Neural crest cell (in vitro differentiated cells): Measurements from ENCODE around the gene DNAJB1. TPM values are rescaled to one million over a fixed set of nuclear protein-coding genes. Genes with fewer than 3 reads are reported as not detected.
A peak's percentile ranks its signal among the peaks of the same experiment; 100 is the strongest.
"Not testable (repeated sequence)": the region's sequence is repeated elsewhere in the genome, so short reads cannot be mapped to it uniquely, and the experiment has no call there.

Source experiments
- DNase-seq: peaks from one replicate; pipeline ENCODE4 v3.0.0; 2021; ENCODE audit warnings: low read depth, mixed read lengths, low spot score
- H3K27ac Mint-ChIP-seq: one replicate; pipeline ENCODE4 v1.8.0; 2021; ENCODE audit warnings: mild to moderate bottlenecking, mixed read lengths; ENCODE audit not compliant: unreplicated experiment
- H3K27me3 Mint-ChIP-seq: 2 replicates; pipeline ENCODE4 v1.8.0; 2021; ENCODE audit warnings: low read depth, mild to moderate bottlenecking, mixed read lengths
- H3K36me3 Mint-ChIP-seq: 2 replicates; pipeline ENCODE4 v1.8.0; 2021; ENCODE audit warnings: low read depth, mild to moderate bottlenecking, mixed read lengths
- H3K4me1 Mint-ChIP-seq: 2 replicates; pipeline ENCODE4 v1.8.0; 2021; ENCODE audit warnings: mixed read lengths
- H3K4me3 Mint-ChIP-seq: one replicate; pipeline ENCODE4 v1.8.0; 2021; ENCODE audit warnings: mild to moderate bottlenecking, mixed read lengths
- H3K9me3 Mint-ChIP-seq: 2 replicates; pipeline ENCODE4 v1.8.0; 2021; ENCODE audit warnings: mixed read lengths
- total RNA-seq: library from RNA; stranded (reverse); gene quantifications from 2 replicates; pipeline ENCODE4 v1.2.1, GENCODE V29; 2021
- TF ChIP-seq, protein P1 (sequence below): fragments of 200-600 bp; sonication (generic); conservative IDR thresholded peaks from 2 replicates; pipeline ENCODE4 v1.5.0; 2021; ENCODE audit warnings: antibody characterized with exemption, mild to moderate bottlenecking

Gene DNAJB1
- total RNA-seq, 1 donor from 2014 or later = 89.4 TPM

DNA sequence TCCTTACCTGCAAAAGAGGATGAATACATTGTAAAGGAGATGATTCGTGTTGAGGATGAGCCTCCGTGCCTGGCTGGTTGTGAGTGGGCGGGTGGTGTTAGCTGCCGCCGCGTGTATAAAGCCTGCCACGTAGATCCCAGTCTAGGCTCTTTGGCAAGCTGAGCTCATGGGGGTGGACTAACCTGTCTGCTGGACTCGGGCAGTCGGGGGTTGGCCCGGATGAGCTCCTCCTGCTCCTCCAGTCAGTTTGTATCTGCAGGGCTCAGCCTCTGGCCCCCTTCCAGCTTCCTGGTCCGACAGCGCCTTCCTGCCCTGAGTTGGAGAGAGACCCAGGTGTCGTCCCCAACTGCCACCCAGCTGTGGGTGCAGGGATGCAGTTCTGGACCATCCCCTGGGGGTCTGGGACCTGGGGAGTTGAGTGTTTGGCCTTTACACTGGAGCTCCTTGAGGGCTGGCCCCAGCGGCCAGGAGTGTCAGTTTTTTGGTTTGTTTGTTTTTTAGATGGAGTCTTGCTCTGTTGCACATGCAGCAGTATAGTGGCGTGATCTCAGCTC lies 32.1 kb upstream of the DNAJB1 start:
- TF ChIP-seq, protein P1, sequence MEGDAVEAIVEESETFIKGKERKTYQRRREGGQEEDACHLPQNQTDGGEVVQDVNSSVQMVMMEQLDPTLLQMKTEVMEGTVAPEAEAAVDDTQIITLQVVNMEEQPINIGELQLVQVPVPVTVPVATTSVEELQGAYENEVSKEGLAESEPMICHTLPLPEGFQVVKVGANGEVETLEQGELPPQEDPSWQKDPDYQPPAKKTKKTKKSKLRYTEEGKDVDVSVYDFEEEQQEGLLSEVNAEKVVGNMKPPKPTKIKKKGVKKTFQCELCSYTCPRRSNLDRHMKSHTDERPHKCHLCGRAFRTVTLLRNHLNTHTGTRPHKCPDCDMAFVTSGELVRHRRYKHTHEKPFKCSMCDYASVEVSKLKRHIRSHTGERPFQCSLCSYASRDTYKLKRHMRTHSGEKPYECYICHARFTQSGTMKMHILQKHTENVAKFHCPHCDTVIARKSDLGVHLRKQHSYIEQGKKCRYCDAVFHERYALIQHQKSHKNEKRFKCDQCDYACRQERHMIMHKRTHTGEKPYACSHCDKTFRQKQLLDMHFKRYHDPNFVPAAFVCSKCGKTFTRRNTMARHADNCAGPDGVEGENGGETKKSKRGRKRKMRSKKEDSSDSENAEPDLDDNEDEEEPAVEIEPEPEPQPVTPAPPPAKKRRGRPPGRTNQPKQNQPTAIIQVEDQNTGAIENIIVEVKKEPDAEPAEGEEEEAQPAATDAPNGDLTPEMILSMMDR = no peak
- H3K4me3 Mint-ChIP-seq = no peak overlapping the region
- no peaks in the 10 kb centered on the region for H3K9me3 Mint-ChIP-seq
- H3K36me3 Mint-ChIP-seq = no peaks in the 10 kb centered on the region
- H3K27ac Mint-ChIP-seq = peak overlapping the region; percentile 88
- DNase-seq = no peak
- H3K4me1 Mint-ChIP-seq = no peaks in the 10 kb centered on the region
- H3K27me3 Mint-ChIP-seq = no peaks in the 10 kb centered on the region

DNA sequence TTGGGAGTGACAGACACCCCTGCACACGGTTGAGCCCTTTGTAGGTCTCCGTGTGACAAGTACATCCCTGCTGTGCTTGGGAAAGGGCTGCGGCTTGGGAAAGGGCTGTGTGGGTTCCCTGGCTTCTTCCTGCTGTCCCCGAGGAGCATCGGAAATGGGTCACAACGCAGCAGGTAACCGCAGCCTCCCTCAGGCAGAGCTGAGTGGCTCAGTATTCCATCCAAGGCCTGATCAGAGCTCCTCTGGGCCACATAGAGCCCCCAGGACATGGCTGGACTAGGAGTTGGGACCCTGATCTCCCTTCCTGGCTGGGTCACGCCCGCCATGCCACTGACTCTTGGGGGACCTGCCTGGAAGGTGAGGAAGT lies 27.5 kb upstream of the DNAJB1 start:
- Mint-ChIP-seq H3K4me3 (no peak overlapping the region), H3K36me3 (no peaks in the 10 kb centered on the region), H3K9me3 (no peaks in the 10 kb centered on the region), H3K27ac (no peak overlapping the region), H3K4me1 (no peaks in the 10 kb centered on the region), H3K27me3 (no peaks in the 10 kb centered on the region)
- DNase-seq = no peak
- TF ChIP-seq, protein P1 = no peak

DNA sequence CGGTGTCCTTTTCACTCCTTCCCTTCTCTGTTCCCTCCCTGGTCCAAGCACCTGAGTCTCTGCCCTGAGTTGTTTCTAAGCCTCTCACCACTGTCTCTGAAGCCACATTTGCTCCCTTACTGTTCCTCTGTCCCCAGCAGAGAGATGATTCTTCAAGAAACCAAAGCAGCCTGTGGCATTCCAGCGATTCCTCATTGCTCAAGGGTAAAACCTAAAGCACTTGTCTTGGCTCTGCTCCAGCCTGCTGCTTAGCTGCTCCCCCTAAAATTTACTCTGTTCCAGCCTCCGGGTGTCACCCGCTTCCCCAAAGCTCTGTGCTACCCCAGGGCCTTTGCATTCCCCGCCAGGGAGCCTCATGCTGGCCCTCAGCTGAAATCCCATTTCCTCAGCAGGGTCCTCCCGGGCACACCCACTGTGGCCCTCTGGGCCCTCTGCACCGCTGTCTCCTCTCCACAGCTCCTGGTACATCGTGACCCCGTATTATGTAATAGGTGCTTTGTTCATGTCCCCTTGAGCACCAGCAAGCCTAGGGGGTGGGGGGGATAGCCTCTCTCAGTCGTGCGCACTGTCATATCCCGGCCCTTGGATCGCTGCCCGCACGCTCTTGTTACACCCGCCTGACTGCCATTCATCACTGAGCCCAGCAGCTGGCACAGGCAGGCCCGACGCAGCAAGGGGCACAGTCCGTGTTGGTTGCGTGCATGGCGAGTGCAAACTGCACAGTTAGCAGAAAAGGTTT lies 26.9 kb upstream of the DNAJB1 start:
- H3K9me3 Mint-ChIP-seq = no peaks in the 10 kb centered on the region
- H3K27me3 Mint-ChIP-seq = no peaks in the 10 kb centered on the region
- H3K27ac Mint-ChIP-seq = peak overlapping the region; percentile 94
- no peak for DNase-seq
- H3K36me3 Mint-ChIP-seq = no peaks in the 10 kb centered on the region
- H3K4me3 Mint-ChIP-seq = no peak overlapping the region
- H3K4me1 Mint-ChIP-seq = no peaks in the 10 kb centered on the region
- TF ChIP-seq, protein P1 = no peak

DNA sequence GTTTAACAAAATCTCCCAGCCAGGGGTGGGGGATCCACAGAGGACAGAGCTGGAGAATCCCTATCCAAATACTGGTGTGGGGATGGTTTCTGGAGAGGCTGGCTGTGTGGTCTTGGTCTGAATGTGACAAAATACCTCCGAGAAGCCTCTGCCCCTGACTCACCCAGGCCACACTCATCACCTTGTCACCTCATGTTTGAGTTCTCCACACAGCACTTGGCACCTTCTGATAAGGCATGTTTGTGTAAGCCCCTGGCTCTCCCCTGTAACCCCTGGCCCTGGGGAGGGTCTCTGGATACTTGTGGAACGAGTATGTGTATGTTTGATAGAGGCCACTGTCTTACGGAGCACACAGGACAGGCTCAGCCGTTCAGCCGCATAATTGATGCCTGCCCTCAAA lies 25.9 kb upstream of the DNAJB1 start:
- Mint-ChIP-seq H3K27me3 (no peaks in the 10 kb centered on the region), H3K36me3 (no peaks in the 10 kb centered on the region), H3K9me3 (no peaks in the 10 kb centered on the region), H3K27ac (no peak overlapping the region), H3K4me3 (no peak overlapping the region), H3K4me1 (no peaks in the 10 kb centered on the region)
- TF ChIP-seq, protein P1 = no peak
- DNase-seq = no peak

DNA sequence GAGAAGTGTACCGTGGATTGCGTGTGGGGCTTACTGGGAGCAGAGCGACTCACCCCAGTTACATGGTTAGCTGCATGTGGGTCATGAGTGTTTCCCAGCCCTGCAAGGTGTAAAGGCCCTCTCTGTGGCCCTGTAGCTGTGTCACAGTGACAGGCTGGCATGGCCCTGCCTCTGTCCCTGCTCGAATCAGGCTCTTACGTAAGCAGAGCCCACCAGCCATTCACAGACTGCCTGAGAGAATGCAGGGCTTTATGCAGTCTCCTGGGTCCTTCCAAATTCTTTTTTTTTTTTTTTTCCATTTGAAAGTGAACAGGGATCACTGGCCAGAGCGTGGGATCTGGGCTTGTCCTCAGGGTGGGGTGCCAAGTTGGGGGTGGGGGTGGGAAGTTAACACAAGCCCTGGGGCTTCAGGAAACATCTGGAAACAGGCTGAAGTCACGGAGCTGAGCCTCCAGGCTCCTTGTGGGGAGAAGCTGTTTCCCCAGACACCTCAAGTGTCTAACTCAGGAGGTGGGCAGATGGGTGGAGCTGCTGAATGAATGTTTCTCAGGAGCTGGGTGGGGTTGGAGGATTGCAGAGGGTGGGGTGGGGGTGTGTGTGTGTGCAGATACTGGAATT lies 24.6 kb upstream of the DNAJB1 start:
- no peaks in the 10 kb centered on the region for H3K9me3 Mint-ChIP-seq
- no peaks in the 10 kb centered on the region for H3K27me3 Mint-ChIP-seq
- no peaks in the 10 kb centered on the region for H3K4me1 Mint-ChIP-seq
- no peaks in the 10 kb centered on the region for H3K36me3 Mint-ChIP-seq
- DNase-seq = no peak
- no peak overlapping the region for H3K27ac Mint-ChIP-seq
- H3K4me3 Mint-ChIP-seq = no peak overlapping the region
- TF ChIP-seq, protein P1 = no peak

DNA sequence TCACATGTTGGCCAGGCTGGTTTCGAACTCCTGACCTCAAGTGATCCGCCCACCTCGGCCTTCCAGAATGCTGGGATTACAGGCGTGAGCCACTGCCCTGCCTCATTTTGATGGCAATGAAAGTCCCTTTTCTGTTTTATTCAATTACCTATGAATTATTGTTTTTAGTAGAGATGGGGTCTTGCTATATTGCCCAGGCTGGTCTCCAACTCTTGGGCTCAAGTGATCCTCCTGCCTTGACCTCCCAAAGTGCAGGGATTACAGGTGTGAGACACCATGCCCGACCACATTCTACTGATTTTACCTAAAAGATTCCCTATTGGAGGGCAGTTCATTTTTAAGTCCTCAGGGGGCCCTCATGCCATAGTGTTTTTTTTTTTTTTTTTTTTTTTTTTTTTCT lies 23.8 kb upstream of the DNAJB1 start:
- DNase-seq, H3K4me3 Mint-ChIP-seq, H3K27me3 Mint-ChIP-seq, H3K4me1 Mint-ChIP-seq, H3K9me3 Mint-ChIP-seq, H3K27ac Mint-ChIP-seq, H3K36me3 Mint-ChIP-seq: not testable (repeated sequence)
